ENCODE results near the gene TCHHL1.

GRCh38 chr1:152044386-152044785 is 44.5 kb downstream of the TCHHL1 start:
- TF ChIP-seq CTCF (IDR thresholded peaks at IDR 0.05) = no peak
- no peak for TF ChIP-seq POLR2AphosphoS5 (IDR thresholded peaks at IDR 0.05)
- TF ChIP-seq POLR2A (IDR thresholded peaks at IDR 0.05) = no peak
